ENCODE data around the gene KIF1A. TPM values are rescaled to one million over a fixed set of nuclear protein-coding genes. Genes with fewer than 3 reads are reported as not detected.
"Not testable (repeated sequence)": the region's sequence is repeated elsewhere in the genome, so short reads cannot be mapped to it uniquely, and the experiment has no call there.

The KIF1A gene
- total RNA-seq, 1 donor from 2014 or later: 0.07 TPM

GRCh38 chr2:240704651-240705050 is 115.4 kb downstream of the KIF1A start:
- no peak for DNase-seq (ENCODE audit: low read depth, low spot score)

- DNase-seq (ENCODE audit: low read depth, low spot score): no peak
Observed at GRCh38 chr2:240703417-240704341, 116.3 kb downstream of the KIF1A start.

GRCh38 chr2:240702640-240703011 is 117.4 kb downstream of the KIF1A start:
- no peak for DNase-seq (ENCODE audit: low read depth, low spot score)

GRCh38 chr2:240701736-240702639 is 118.0 kb downstream of the KIF1A start:
- DNase-seq (ENCODE audit: low read depth, low spot score): no peak

- no peak for DNase-seq (ENCODE audit: low read depth, low spot score)
Observed at GRCh38 chr2:240701091-240701735, 118.8 kb downstream of the KIF1A start.

- not testable (repeated sequence) for DNase-seq (ENCODE audit: low read depth, low spot score)
Observed at GRCh38 chr2:240700616-240701015, 119.4 kb downstream of the KIF1A start.

GRCh38 chr2:240699835-240700234 is 120.2 kb downstream of the KIF1A start:
- not testable (repeated sequence) for DNase-seq (ENCODE audit: low read depth, low spot score)

- not testable (repeated sequence) for DNase-seq (ENCODE audit: low read depth, low spot score)
Observed at GRCh38 chr2:240698852-240699561, 121.0 kb downstream of the KIF1A start.

- not testable (repeated sequence) for DNase-seq (ENCODE audit: low read depth, low spot score)
Observed at GRCh38 chr2:240696469-240696868, 123.5 kb downstream of the KIF1A start.

GRCh38 chr2:240695593-240695992 is 124.4 kb downstream of the KIF1A start:
- not testable (repeated sequence) for DNase-seq (ENCODE audit: low read depth, low spot score)

- DNase-seq (ENCODE audit: low read depth, low spot score): not testable (repeated sequence)
Observed at GRCh38 chr2:240694304-240694703, 125.7 kb downstream of the KIF1A start.

- DNase-seq (ENCODE audit: low read depth, low spot score): not testable (repeated sequence)
Observed at GRCh38 chr2:240692583-240693561, 127.1 kb downstream of the KIF1A start.

- not testable (repeated sequence) for DNase-seq (ENCODE audit: low read depth, low spot score)
Observed at GRCh38 chr2:240691631-240692420, 128.2 kb downstream of the KIF1A start, which contains the start of gene AQP12A. TSS of gene AQP12A (plus strand) at chr2:240691866. CDS start at chr2:240691914, 48 bp downstream.

- DNase-seq (ENCODE audit: low read depth, low spot score): not testable (repeated sequence)
Observed at GRCh38 chr2:240691075-240691427, 129.0 kb downstream of the KIF1A start.

- DNase-seq (ENCODE audit: low read depth, low spot score): not testable (repeated sequence)
Observed at GRCh38 chr2:240690421-240691074, 129.5 kb downstream of the KIF1A start.

GRCh38 chr2:240689975-240690374 is 130.0 kb downstream of the KIF1A start:
- DNase-seq (ENCODE audit: low read depth, low spot score): no peak

- no peak for DNase-seq (ENCODE audit: low read depth, low spot score)
Observed at GRCh38 chr2:240688553-240688919, 131.5 kb downstream of the KIF1A start.
